Kidney epithelial cell (primary cell): Measurements from ENCODE around the gene SGPL1. TPM values are rescaled to one million over a fixed set of nuclear protein-coding genes. Genes with fewer than 3 reads are reported as not detected.

Experiments
- DNase-seq: peaks from one replicate; pipeline ENCODE4 v3.0.0-alpha.2; 2010; ENCODE audit warnings: low read depth
- H3K27me3 ChIP-seq: 2 replicates; pipeline ENCODE4 v1.6.0; 2011; ENCODE audit warnings: low read length; ENCODE audit not compliant: control insufficient read depth, insufficient read depth
- H3K36me3 ChIP-seq: 2 replicates; pipeline ENCODE4 v1.5.1; 2011; ENCODE audit warnings: low read length; ENCODE audit not compliant: control insufficient read depth, insufficient read depth
- H3K4me3 ChIP-seq: 2 replicates; pipeline ENCODE4 v1.5.1; 2011; ENCODE audit warnings: low read depth, mild to moderate bottlenecking, control low read depth, low read length
- CTCF ChIP-seq: IDR thresholded peaks from 2 replicates; pipeline ENCODE4 v1.5.1; 2011; ENCODE audit warnings: mild to moderate bottlenecking, moderate library complexity, low read length, control low read depth, inconsistent platforms; ENCODE audit not compliant: insufficient read depth, poor library complexity, severe bottlenecking
- total RNA-seq: library from RNA; depleted of rRNA; stranded (reverse); fragments of >200 nt; gene quantifications from 2 replicates; pipeline ENCODE4 v1.2.3, GENCODE V29; 2015

Gene SGPL1
- total RNA-seq, 1 donor from 2014 or later: 83.5 TPM

- no peaks in the 10 kb centered on the region for H3K36me3 ChIP-seq
- H3K4me3 ChIP-seq: no peak overlapping the region
- no peak for DNase-seq
- TF ChIP-seq CTCF: no peak
- H3K27me3 ChIP-seq: peaks cover 4% of the 10 kb centered on the region
Observed at GRCh38 chr10:70776455-70777005, 39.2 kb upstream of the SGPL1 start.

GRCh38 chr10:70777063-70777875, 38.5 kb upstream of the SGPL1 start:
- H3K27me3 ChIP-seq: peaks cover 4% of the 10 kb centered on the region
- H3K36me3 ChIP-seq: no peaks in the 10 kb centered on the region
- no peak for TF ChIP-seq CTCF
- DNase-seq: no peak
- no peak overlapping the region for H3K4me3 ChIP-seq

- no peak for DNase-seq
- H3K4me3 ChIP-seq: no peak overlapping the region
- no peak for TF ChIP-seq CTCF
- no peaks in the 10 kb centered on the region for H3K36me3 ChIP-seq
- H3K27me3 ChIP-seq: peaks cover 4% of the 10 kb centered on the region
Observed at GRCh38 chr10:70778267-70778924, 37.4 kb upstream of the SGPL1 start.

GRCh38 chr10:70779088-70779487, 36.7 kb upstream of the SGPL1 start:
- no peak for DNase-seq
- Histone ChIP-seq H3K4me3 (no peak overlapping the region), H3K27me3 (peaks cover 4% of the 10 kb centered on the region)

More at GRCh38 chr10:70779088-70779487, 36.7 kb upstream of the SGPL1 start:
- TF ChIP-seq CTCF: no peak
- H3K36me3 ChIP-seq: no peaks in the 10 kb centered on the region
